ENCODE measurements around the gene CACNA1B.
A peak's percentile ranks its signal among the peaks of the same experiment; 100 is the strongest.
"Not testable (repeated sequence)": the region's sequence is repeated elsewhere in the genome, so short reads cannot be mapped to it uniquely, and the experiment has no call there.

The CACNA1B gene

DNA sequence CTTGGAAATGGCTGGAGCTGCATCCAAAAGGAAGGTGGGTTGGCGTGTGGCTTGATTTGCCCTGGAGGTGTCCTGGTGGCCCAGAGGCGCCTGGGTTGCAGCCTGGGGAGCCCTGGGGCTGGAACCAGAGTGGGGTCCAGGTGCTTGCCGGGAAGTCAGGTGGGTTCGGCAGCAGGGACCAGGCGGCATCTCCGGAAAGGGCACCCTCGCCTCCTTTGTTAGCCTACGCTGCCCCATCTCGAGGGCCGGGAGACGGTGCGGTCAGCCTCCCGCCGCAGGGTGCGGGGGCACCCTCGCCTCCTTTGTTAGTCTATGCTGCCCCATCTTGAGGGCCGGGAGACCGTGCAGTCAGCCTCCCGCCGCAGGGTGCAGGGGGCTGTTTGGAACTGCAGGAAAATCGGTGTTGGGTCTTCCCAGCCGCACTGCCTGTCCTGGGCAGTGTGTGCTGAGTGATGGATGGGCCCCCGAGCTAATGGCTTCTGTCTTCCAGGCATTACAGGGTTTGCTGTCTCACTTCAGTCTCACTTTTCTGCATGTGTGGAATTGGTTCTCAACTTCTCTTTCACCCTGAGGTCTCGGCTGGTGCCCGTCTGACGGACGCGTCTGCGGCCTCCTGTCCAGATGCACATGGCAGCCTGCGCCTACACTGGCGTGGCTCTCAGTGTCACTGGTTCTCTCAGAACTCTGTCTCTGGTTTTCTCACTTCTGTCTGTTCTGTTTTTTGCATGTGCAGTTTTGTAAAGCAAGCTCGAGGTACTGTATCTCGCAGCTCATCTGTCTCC is 139.0 kb downstream of the CACNA1B start:
- DNase-seq, result no peak

DNA sequence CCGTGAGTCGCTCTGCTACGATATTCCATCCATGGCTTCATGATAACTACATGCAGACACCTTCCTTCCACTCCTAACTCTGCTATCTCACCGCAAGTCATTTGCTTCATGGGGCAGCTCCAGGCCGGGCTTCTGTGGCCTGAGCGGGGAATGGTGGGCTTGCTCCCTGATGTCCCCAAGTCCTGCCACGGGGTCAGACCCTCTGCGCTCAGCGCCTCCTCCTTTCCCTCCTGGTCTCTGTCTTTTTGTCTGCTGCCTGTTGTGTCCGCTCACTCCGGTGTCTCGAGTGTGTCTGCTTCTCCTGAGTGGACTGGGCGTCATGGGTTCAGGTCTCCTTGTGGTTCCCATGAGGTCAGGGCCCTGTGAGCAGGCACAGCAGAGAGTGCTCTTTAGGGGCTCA is 139.6 kb downstream of the CACNA1B start:
- no peak for DNase-seq

DNA sequence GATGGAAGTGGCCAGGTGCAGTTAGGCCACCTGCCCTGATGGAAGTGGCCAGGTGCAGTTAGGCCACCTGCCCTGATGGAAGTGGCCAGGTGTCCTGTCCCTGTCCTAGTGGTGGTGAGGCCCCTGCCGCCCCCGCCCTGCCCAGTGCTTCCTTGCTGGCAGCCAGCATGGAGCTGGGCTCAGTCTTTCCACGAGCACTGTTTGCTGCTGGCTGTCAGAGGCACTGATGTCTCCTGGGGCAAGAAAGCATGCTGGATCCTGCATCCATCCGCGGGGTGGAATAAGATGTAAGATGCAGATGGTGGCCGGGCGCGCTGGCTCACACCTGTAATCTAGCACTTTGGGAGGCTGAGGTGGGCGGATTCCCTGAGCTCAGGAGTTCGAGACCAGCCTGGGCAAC is 141.9 kb downstream of the CACNA1B start:
- DNase-seq, result not testable (repeated sequence)

DNA sequence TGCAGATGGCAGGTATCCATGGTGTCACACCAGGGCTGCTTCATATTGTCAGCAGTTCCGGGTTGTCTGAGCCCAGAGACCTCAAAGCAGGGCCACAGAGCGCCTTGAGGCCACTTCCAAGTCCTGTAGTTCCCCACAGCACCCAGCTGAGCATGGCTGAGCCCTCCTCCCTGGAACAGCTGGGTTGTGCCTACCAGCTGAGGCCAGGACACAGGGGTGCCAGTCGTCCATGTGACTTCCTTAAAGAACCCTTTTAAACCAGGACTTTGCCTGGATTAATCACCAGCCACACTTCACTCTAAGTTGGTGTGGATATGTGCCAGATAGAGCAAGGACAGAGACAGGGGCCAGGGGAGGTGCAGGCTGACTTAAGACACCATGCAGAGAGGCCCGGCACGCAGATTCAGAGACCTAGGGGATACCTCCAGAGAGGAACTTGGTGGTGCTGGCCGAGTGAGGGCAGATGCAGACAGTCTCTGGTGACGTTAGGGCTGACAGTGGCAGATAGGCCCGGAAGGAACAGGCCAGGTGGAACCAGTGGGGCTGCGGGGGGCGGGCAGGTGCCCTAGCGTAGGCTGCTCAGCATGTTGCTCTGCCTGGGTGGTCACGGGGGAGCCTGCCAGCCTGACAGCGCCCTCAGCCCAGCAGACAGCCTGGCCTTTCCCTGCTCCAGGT is 142.7 kb downstream of the CACNA1B start:
- DNase-seq, result no peak

DNA sequence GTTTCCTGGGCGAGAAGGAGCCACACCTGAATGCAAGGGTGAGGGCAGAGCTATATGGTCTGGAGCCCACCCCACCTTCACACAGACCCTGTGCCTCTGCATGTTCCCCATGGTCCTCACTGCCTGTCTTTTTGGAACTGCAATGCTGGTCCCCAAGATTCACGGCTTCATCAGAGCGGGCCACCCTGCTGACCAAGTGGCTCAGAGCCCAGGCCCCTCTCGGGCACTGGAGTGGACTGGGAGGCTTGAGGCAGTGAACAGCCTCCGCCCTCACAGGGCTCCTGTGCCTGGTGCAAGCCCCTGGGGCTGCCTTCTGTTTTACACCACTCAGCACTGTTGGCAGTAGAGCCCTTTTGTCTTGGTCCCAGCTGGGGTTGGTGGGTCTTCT is 143.2 kb downstream of the CACNA1B start:
- DNase-seq, result no peak

DNA sequence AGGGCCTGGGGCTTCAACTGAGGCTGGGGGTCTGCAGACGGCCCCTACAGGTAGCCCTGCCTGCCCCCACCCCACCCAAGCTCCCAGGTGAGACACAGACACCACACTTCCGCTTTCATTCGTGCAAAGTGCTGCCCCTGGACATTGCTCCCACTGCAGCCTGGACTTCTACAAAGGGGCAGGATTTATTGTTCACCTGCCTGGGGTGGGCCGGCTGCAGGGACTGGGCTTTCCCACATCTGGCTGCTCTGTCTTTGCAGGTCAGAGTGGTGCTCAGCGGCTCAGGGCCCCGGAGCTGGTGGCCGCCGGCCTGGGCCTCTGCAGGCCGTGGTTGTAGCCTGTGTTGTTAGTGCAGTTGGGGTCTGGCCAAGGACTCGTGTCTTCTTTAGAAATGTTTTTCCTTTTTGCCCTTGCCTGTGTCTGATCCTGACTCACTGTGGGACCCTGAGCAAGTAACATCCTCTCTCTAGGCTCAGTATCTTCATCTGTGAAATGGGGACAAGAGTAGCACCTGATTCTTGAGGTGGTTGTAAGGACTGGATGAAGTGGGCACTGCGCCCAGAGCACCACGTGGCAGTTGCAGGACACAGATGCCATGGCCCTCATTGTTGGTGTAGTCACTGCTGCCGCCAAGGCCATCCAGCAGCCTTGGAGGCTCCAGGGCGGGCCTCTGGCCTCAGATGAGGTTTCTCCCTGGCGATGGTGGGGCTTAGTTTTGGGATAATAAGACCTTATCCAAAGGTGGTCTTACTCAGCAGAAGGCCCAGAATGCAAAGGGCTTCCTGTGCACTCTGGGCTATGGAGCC is 143.9 kb downstream of the CACNA1B start:
- DNase-seq, result no peak

DNA sequence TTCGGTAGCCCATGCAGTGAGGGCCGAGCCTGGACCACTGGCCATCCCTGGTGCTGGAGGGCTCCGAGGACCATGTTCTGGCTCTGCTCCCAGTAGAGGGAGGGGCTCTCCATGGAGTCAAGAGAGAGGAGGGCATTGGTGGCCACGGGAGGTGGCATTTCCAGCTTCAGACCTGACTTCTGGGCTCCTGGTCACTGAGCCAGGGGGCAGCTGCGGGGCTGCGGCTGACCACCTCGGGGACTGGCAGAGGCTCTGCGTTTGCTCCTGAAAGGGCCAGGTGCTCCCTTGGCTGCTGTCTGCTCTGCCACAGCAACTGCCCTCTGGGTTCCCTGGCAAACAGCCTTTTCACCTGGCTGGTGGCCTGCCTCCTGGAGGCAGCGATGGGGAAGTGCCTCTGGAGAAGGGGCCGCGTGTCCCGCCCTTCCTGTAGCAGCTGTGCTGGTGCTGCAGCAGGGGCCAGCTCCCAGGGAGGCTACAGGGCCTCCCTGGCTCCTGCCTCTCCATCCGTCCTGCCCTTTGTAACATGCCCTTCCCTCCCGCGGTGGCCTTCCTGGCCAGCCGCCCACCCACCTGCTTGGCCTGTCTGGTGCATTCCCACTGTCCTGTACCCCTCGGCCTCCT is 144.6 kb downstream of the CACNA1B start:
- DNase-seq, result peak in 1 of 5 experiments; percentile 30

DNA sequence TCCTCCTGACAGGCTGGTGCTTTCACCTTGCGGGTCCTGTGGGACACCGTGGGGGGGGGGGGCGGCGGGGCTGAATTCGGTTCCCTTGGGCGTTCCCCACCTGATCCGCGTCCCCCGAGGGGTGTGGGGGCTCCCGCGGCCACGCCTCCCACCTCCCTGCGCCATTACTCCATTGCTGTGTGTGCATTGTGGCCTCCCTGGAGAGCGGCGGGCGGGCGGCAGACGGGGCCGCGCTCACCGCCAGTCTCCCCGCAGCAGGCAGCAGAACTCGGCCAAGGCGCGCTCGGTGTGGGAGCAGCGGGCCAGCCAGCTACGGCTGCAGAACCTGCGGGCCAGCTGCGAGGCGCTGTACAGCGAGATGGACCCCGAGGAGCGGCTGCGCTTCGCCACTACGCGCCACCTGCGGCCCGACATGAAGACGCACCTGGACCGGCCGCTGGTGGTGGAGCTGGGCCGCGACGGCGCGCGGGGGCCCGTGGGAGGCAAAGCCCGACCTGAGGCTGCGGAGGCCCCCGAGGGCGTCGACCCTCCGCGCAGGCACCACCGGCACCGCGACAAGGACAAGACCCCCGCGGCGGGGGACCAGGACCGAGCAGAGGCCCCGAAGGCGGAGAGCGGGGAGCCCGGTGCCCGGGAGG is 145.3 kb downstream of the CACNA1B start:
- DNase-seq, result no peak

DNA sequence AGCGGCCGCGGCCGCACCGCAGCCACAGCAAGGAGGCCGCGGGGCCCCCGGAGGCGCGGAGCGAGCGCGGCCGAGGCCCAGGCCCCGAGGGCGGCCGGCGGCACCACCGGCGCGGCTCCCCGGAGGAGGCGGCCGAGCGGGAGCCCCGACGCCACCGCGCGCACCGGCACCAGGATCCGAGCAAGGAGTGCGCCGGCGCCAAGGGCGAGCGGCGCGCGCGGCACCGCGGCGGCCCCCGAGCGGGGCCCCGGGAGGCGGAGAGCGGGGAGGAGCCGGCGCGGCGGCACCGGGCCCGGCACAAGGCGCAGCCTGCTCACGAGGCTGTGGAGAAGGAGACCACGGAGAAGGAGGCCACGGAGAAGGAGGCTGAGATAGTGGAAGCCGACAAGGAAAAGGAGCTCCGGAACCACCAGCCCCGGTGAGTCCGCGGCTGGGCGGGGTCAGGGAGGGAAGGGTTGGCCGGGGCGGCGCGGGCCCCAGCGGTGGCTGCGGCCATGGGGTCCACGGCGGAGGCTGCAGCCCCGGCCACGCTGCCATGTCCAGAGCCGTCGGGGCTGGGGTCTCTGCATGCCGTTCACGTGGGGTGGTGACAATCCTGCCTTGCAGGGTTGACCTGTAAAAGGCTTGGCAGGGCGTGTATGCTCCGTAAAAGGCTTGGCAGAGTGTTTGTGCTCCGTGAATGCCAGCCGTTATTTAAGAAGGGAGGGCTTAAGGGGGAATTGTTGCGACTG is 146.0 kb downstream of the CACNA1B start:
- no peak for DNase-seq

DNA sequence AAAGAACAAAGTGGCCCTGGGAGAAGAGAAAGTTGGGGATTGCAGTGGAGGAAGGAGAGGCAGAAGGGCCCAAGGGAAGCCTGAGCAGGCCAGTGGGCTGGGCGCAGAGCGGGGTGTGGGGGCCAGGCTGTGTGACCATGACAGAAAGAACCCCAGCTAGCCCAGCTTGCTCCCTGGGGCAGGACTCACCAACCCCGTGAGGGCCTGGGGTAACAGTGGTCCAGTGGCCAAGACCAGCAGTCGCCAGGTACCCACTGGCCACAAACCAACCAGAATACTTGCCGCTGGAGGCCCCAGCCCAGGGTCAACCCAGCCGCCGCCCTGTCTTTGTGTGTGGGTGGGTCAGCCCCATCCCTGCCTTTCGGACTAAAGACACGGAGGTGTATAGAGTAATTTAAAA is 146.5 kb downstream of the CACNA1B start:
- no peak for DNase-seq

DNA sequence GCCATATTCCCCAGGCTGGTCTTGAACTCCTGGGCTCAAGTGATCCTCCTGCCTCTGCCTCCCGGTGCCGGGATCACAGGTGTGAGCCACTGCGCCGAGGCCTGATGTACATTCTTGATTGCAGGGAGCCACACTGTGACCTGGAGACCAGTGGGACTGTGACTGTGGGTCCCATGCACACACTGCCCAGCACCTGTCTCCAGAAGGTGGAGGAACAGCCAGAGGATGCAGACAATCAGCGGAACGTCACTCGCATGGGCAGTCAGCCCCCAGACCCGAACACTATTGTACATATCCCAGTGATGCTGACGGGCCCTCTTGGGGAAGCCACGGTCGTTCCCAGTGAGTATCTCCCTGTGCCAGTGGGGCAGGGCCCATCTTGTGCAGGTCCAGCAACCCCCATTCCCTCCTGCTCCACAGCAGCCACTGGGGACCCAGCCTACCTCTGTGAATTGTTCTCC is 147.3 kb downstream of the CACNA1B start:
- DNase-seq, result no peak

DNA sequence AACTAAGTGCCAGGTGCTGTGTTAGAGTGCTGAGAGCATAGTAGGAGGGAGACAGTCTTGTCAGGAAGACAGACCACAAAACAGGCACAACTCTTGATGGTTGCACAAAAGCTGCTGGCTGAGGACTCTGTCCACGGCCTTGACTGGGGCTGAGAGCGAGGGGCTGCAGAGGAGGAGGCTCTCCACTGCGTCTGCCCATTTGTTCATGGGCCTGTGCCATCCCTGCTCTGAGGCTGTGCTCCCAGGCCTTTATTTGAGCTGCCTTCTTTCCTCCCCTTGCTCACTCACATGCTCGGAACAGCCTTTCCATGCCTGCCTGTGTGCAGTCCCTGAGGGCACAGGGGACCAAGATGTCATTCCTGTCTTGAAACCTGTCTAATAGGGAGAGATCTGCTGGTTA is 147.8 kb downstream of the CACNA1B start:
- DNase-seq, result no peak

DNA sequence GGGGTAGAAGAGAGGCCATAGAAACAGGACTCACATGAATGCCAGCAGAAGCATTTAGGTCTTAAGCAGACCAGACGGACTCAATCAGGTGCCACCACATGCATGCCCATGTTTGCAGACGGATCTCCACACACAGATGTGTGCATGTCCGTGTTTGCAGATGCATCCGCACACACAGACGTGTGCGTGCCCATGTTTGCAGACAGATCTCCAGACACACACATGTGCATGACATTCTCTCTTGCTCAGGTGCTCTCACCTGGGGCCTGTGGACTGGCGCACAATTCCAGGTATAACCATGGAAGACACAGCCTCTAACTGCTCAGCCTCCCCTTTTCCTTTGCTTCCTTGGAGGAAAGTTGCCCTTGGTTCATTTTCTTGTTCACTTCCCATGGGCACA is 148.3 kb downstream of the CACNA1B start:
- DNase-seq, result no peak

DNA sequence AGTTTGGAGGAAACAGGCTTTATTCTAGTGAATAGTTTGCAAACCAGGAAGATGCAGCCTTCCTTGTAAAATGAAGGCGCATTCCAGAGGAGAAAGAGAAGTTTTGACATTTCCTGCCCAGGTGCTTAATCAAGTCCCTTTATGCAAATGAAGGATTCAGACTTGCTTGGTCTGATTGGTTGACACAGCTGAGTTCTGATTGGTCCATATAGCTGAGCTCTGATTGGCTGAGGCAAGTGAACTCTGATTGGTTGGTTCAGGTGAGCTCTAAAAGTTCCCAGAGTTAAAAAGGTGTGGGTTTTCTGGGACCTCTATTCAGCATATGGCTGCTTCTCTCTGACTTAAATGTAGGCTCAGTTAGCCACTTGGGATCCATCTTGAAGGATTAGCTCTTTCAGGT is 151.0 kb downstream of the CACNA1B start:
- no peak for DNase-seq

DNA sequence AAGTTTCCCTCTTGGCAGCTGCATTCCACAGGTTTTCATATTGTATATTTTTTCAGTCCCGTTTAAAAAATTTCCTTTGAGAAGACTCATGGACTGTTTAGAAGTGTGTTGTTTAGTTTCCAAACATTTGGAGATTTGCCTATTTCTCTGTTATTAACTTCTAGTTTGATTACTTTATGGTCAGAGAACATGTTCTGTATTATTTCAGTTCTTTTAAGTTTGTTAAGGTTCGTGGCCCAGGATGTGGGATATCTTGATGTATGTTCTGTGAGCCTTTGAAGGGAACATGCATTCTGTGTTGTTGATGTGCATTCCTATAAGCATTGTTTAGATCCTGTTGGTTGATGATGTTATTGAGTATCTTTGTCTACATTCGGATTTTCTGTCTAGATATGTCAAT is 153.6 kb downstream of the CACNA1B start:
- DNase-seq, result no peak

DNA sequence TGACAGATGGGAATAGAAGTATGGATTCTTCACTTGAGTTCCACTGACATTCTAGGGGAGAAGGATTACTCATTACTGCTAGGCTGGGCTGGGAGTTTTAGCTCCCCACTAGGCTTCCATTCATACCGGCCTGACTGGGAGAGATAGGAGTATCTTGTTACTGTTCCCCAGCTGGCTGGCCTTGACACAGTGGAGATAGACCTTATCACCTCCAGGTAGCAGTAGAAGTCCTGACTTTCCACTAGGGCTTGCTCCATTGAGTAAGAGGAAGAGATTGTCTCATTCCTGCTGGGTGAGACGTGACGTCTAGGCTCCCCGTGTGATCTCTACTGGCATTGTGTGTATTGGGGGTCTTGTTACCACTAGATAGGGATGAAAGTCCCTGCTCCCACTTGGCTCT is 156.4 kb downstream of the CACNA1B start:
- DNase-seq, result no peak

DNA sequence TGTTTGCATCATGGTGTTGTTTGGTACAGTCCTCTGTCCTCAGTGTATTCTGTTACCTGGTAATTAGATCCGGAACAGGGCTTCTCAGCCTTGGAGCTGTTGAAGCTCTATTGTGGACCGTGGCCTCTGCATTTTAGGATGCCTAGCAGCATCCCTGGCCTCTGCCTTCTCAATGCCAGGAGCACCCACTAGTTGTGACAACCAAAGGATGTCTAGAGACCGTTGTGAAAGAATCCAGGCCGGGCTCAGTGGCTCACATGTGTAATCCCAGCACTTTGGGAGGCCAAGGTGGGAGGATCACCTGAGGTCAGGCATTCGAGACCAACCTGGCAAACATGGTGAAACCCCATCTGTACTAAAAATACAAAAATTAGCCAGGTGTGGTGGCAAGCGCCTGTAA is 159.6 kb downstream of the CACNA1B start:
- no peak for DNase-seq

DNA sequence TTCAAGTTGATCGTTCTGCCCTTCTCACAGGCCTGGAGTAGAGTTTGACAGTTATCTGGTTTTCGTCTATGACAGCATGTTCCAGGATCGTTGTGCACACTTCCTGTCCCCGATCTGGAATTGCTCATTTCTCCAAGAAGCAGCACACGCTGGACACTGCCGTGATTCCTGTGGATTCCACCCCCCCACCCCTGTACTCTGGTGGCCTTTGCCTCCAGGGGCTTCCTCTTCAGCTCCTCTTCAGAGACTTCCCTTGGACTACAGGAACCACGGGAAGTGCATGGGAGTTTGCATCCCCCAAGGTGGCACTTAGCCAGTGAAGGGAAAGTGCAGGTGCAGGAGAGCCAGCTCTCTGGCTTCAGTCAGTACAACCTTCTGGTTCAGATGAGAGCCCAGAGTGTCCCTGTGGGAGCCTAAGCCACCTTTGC is 160.7 kb downstream of the CACNA1B start:
- DNase-seq, result no peak

DNA sequence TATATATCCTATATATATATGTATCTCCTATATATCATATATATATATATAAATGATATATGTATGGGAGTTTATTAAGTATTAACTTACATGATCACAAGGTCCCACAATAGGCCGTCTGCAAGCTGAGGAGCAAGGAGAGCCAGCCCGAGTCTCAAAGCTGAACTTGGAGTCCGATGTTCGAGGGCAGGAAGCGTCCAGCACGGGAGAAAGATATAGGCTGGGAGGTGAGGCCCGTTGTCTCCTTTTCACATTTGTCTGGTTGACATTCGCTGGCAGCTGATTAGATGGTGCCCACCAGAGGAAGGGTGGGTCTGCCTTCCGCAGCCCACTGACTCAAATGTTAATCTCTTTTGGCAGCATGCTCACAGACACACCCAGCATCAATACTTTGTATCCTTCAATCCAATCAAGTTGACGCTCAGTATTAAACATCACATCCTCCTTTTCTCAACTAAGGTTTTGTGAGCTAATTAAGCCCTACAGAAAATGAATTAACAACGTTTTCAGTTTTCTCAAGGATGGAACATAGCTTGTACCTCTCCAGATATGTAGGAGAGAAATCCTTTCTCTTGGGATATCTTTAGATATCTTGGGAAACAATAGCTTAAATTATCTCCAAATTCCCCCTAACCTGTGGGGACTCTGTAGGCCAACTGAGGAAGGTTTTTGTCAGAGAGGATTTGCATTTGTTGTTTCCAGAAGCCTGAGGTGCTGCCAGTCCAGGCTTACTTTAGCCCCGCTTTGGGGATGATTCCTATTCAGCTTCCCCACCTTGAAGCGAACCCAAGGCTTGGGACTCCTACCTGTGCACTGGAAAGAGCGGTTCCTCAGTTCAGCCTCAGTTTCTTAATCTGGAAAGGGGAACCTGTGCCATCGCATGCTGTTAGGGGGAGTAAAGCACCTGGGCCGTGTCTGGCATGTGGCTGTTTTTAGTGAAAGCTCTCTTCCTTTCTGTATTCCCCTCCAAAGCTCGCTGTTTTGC is 163.2 kb downstream of the CACNA1B start:
- DNase-seq, result no peak

DNA sequence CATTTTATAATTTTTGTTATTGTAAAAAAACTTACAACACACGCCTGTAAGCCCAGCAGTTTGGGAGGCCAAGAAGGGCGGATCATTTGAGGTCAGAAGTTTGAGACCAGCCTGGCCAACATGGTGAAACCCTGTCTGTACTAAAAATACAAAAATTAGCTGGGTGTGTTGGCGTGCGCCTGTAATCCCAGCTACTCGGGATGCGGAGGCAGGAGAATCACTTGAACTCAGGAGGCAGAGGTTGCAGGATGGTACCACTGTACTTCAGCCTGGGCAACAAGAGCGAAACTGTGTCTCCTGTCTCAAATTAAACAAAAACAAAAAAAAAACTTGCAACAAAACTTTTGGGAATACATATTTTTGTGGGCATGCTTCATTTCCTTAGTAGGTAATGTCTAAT is 164.6 kb downstream of the CACNA1B start:
- no peak for DNase-seq

DNA sequence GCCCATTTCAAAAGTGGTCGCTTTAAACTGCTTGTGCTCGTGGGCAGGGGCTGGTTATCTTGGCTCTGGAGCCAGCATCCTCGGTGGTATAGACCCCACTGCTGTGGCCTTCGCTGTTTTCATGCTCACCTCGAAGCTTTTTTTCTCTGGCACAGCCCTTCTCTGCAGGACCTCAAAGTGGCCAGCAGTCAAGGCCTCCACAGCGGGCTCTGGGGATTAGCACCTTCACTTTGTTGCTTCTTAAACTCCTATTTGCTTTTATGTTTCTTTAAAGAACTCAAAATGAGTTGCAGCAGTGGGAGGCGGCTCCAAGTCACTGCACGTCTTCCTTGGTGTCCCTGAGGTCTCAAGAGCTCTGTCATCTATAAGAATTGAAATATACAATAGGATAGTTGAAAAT is 165.1 kb downstream of the CACNA1B start:
- DNase-seq, result no peak

Measured in T-helper 2 cell (primary cell).